Omental fat pad (tissue), 4 donors: ENCODE data around the gene SLC38A7. TPM values are rescaled to one million over a fixed set of nuclear protein-coding genes. Genes with fewer than 3 reads are reported as not detected.
A peak's percentile ranks its signal among the peaks of the same experiment; 100 is the strongest.
"Not testable (repeated sequence)": the region's sequence is repeated elsewhere in the genome, so short reads cannot be mapped to it uniquely, and the experiment has no call there.

Source experiments
- ATAC-seq: fragments of 150-250 bp; one replicate; pipeline ENCODE4 v1.9.1; 2016; ENCODE audit warnings: mild to moderate bottlenecking, moderate library complexity; ENCODE audit not compliant: low FRiP score
- DNase-seq: peaks from one replicate; pipeline ENCODE4 v3.0.0-alpha.2; 2019; ENCODE audit warnings: low spot score
- CTCF ChIP-seq, 3 donors: fragments of 450-650 bp; IDR thresholded peaks; one replicate each; pipeline ENCODE4 v1.5.1; 2016 to 2017; ENCODE audit warnings: antibody characterized with exemption in 3 of 3, mild to moderate bottlenecking in 3 of 3, moderate library complexity in 2 of 3
- total RNA-seq, 4 donors: library from RNA; depleted of rRNA; stranded (reverse); fragments of >200 nt; gene quantifications; one replicate each; pipeline ENCODE4 v1.1.0, GENCODE V29; 2016

The SLC38A7 gene
- total RNA-seq, 4 donors from 2014 or later, result 8.0 to 22.9 (median 17.8) TPM

GRCh38 chr16:58679763-58680162, 4.8 kb downstream of the SLC38A7 start:
- no peak for ATAC-seq
- TF ChIP-seq CTCF (IDR thresholded peaks at IDR 0.05), result no peak

GRCh38 chr16:58678716-58679115, 5.9 kb downstream of the SLC38A7 start:
- no peak for TF ChIP-seq CTCF (IDR thresholded peaks at IDR 0.05)
- no peak for DNase-seq

More at GRCh38 chr16:58679763-58680162, 4.8 kb downstream of the SLC38A7 start:
- DNase-seq, result no peak

GRCh38 chr16:58678269-58678668, 6.3 kb downstream of the SLC38A7 start:
- no peak for DNase-seq
- no peak for TF ChIP-seq CTCF (IDR thresholded peaks at IDR 0.05)
- ATAC-seq, result no peak

More at GRCh38 chr16:58678716-58679115, 5.9 kb downstream of the SLC38A7 start:
- no peak for ATAC-seq

GRCh38 chr16:58670946-58671583, 13.5 kb downstream of the SLC38A7 start:
- DNase-seq (no peak), ATAC-seq (no peak)
- no peak for TF ChIP-seq CTCF (IDR thresholded peaks at IDR 0.05)

- ATAC-seq (no peak), DNase-seq (no peak)
- no peak for TF ChIP-seq CTCF (IDR thresholded peaks at IDR 0.05)
Observed at GRCh38 chr16:58670177-58670576, 14.4 kb downstream of the SLC38A7 start.

GRCh38 chr16:58665200-58665599, 19.4 kb downstream of the SLC38A7 start:
- DNase-seq, result no peak
- no peak for TF ChIP-seq CTCF (IDR thresholded peaks at IDR 0.05)
- ATAC-seq, result no peak

GRCh38 chr16:58661199-58661830, 23.3 kb downstream of the SLC38A7 start:
- no peak for DNase-seq
- no peak for TF ChIP-seq CTCF (IDR thresholded peaks at IDR 0.05)
- ATAC-seq, result peak; percentile 92

GRCh38 chr16:58659911-58660310, 24.7 kb downstream of the SLC38A7 start:
- not testable (repeated sequence) for ATAC-seq, DNase-seq
